Neural crest cell (in vitro differentiated cells): ENCODE results near the gene CX3CL1. TPM values are rescaled to one million over a fixed set of nuclear protein-coding genes. Genes with fewer than 3 reads are reported as not detected.
A peak's percentile ranks its signal among the peaks of the same experiment; 100 is the strongest.
"Not testable (repeated sequence)": the region's sequence is repeated elsewhere in the genome, so short reads cannot be mapped to it uniquely, and the experiment has no call there.

Experiments used
- DNase-seq: peaks from one replicate; pipeline ENCODE4 v3.0.0; 2021; ENCODE audit warnings: low read depth, mixed read lengths, low spot score
- H3K27ac Mint-ChIP-seq: one replicate; pipeline ENCODE4 v1.8.0; 2021; ENCODE audit warnings: mild to moderate bottlenecking, mixed read lengths; ENCODE audit not compliant: unreplicated experiment
- H3K27me3 Mint-ChIP-seq: 2 replicates; pipeline ENCODE4 v1.8.0; 2021; ENCODE audit warnings: low read depth, mild to moderate bottlenecking, mixed read lengths
- H3K36me3 Mint-ChIP-seq: 2 replicates; pipeline ENCODE4 v1.8.0; 2021; ENCODE audit warnings: low read depth, mild to moderate bottlenecking, mixed read lengths
- H3K4me1 Mint-ChIP-seq: 2 replicates; pipeline ENCODE4 v1.8.0; 2021; ENCODE audit warnings: mixed read lengths
- H3K4me3 Mint-ChIP-seq: one replicate; pipeline ENCODE4 v1.8.0; 2021; ENCODE audit warnings: mild to moderate bottlenecking, mixed read lengths
- H3K9me3 Mint-ChIP-seq: 2 replicates; pipeline ENCODE4 v1.8.0; 2021; ENCODE audit warnings: mixed read lengths
- CTCF ChIP-seq: fragments of 200-600 bp; sonication (generic); conservative IDR thresholded peaks from 2 replicates; pipeline ENCODE4 v1.5.0; 2021; ENCODE audit warnings: antibody characterized with exemption, mild to moderate bottlenecking
- total RNA-seq: library from RNA; stranded (reverse); gene quantifications from 2 replicates; pipeline ENCODE4 v1.2.1, GENCODE V29; 2021

Gene CX3CL1
- total RNA-seq, 1 donor from 2014 or later: 6.0 TPM

GRCh38 chr16:57333402-57333801, 38.9 kb upstream of the CX3CL1 start:
- DNase-seq: no peak
- Mint-ChIP-seq H3K36me3 (peaks cover 2% of the 10 kb centered on the region), H3K9me3 (peaks cover 2% of the 10 kb centered on the region), H3K4me1 (no peaks in the 10 kb centered on the region), H3K27me3 (peaks cover 25% of the 10 kb centered on the region), H3K4me3 (no peak overlapping the region), H3K27ac (peak overlapping the region; percentile 4)
- no peak for TF ChIP-seq CTCF

GRCh38 chr16:57335366-57335765, 36.9 kb upstream of the CX3CL1 start:
- peaks cover 26% of the 10 kb centered on the region for H3K27me3 Mint-ChIP-seq
- peaks cover 2% of the 10 kb centered on the region for H3K9me3 Mint-ChIP-seq
- H3K27ac Mint-ChIP-seq: no peak overlapping the region

GRCh38 chr16:57341062-57341440, 31.2 kb upstream of the CX3CL1 start:
- H3K36me3 Mint-ChIP-seq: no peaks in the 10 kb centered on the region

More at GRCh38 chr16:57335366-57335765, 36.9 kb upstream of the CX3CL1 start:
- Mint-ChIP-seq H3K36me3 (peaks cover 2% of the 10 kb centered on the region), H3K4me3 (no peak overlapping the region), H3K4me1 (peaks cover 12% of the 10 kb centered on the region)
- no peak for DNase-seq
- TF ChIP-seq CTCF: no peak

GRCh38 chr16:57341441-57342303, 30.6 kb upstream of the CX3CL1 start:
- Mint-ChIP-seq H3K4me3 (no peak overlapping the region), H3K4me1 (peaks cover 16% of the 10 kb centered on the region), H3K27ac (no peak overlapping the region), H3K27me3 (peaks cover 18% of the 10 kb centered on the region), H3K9me3 (no peaks in the 10 kb centered on the region), H3K36me3 (no peaks in the 10 kb centered on the region)
- DNase-seq: no peak
- TF ChIP-seq CTCF: no peak

More at GRCh38 chr16:57341062-57341440, 31.2 kb upstream of the CX3CL1 start:
- no peak for DNase-seq
- peaks cover 14% of the 10 kb centered on the region for H3K27me3 Mint-ChIP-seq
- TF ChIP-seq CTCF: no peak
- H3K4me3 Mint-ChIP-seq: no peak overlapping the region
- no peak overlapping the region for H3K27ac Mint-ChIP-seq
- H3K4me1 Mint-ChIP-seq: peaks cover 16% of the 10 kb centered on the region
- no peaks in the 10 kb centered on the region for H3K9me3 Mint-ChIP-seq

- H3K36me3 Mint-ChIP-seq, DNase-seq, H3K9me3 Mint-ChIP-seq, H3K27ac Mint-ChIP-seq, H3K4me3 Mint-ChIP-seq: not testable (repeated sequence)
- peaks cover 16% of the 10 kb centered on the region for H3K4me1 Mint-ChIP-seq
- H3K27me3 Mint-ChIP-seq: peaks cover 28% of the 10 kb centered on the region
These were observed 29.7 kb upstream of the CX3CL1 start for GRCh38 chr16:57342606-57343005.

GRCh38 chr16:57343221-57343620, 29.1 kb upstream of the CX3CL1 start:
- Mint-ChIP-seq H3K27me3 (peaks cover 34% of the 10 kb centered on the region), H3K4me3 (no peak overlapping the region), H3K27ac (peak overlapping the region; percentile 24), H3K36me3 (no peaks in the 10 kb centered on the region), H3K4me1 (peaks cover 16% of the 10 kb centered on the region), H3K9me3 (peaks cover 4% of the 10 kb centered on the region)
- no peak for DNase-seq
- TF ChIP-seq CTCF: no peak

GRCh38 chr16:57344094-57344493, 28.2 kb upstream of the CX3CL1 start:
- H3K4me1 Mint-ChIP-seq: peaks cover 14% of the 10 kb centered on the region
- not testable (repeated sequence) for H3K36me3 Mint-ChIP-seq, H3K9me3 Mint-ChIP-seq, H3K27ac Mint-ChIP-seq, DNase-seq, H3K4me3 Mint-ChIP-seq
- H3K27me3 Mint-ChIP-seq: peaks cover 40% of the 10 kb centered on the region
